H1 (cell line): ENCODE results near the gene APP.

Experiments
- EP300 ChIP-seq, 2 experiments: IDR thresholded peaks; 1 replicate in 1 of 2; 2 replicates in 1 of 2; pipeline ENCODE4 v1.6.1; 2011 to 2012; ENCODE audit warnings: low read depth in 2 of 2, low read length in 2 of 2, mild to moderate bottlenecking in 2 of 2, borderline replicate concordance in 1 of 2, inconsistent platforms in 1 of 2, moderate library complexity in 1 of 2
- NRF1 ChIP-seq: IDR thresholded peaks from 2 replicates; pipeline ENCODE4 v1.6.1; 2011; ENCODE audit warnings: mild to moderate bottlenecking, low read depth, low read length, improper control_type of control experiment
- POLR2A ChIP-seq, 2 experiments: IDR thresholded peaks; 1 replicate in 1 of 2; 2 replicates in 1 of 2; pipeline ENCODE4 v1.6.1; 2011; ENCODE audit warnings: low read depth in 2 of 2, low read length in 2 of 2, mild to moderate bottlenecking in 2 of 2; ENCODE audit errors: control extremely low read depth in 1 of 2
- RXRA ChIP-seq: IDR thresholded peaks from 2 replicates; pipeline ENCODE4 v1.6.1; 2011; ENCODE audit warnings: low read depth, mild to moderate bottlenecking, low read length, moderate library complexity; ENCODE audit not compliant: insufficient read depth
- SIN3A ChIP-seq, 2 experiments: IDR thresholded peaks in 1 of 2; conservative IDR thresholded peaks in 1 of 2; 2 replicates each; pipeline ENCODE4 v1.6.1; 2011 to 2012; ENCODE audit warnings: low read length in 2 of 2, improper control_type of control experiment in 1 of 2, low read depth in 1 of 2, mild to moderate bottlenecking in 1 of 2
- SP1 ChIP-seq: IDR thresholded peaks from 2 replicates; pipeline ENCODE4 v1.6.1; 2011; ENCODE audit warnings: low read depth, low read length
- TF ChIP-seq, protein P1 (sequence below): IDR thresholded peaks from 2 replicates; pipeline ENCODE4 v1.6.1; 2011; ENCODE audit warnings: low read length, improper control_type of control experiment

DNA sequence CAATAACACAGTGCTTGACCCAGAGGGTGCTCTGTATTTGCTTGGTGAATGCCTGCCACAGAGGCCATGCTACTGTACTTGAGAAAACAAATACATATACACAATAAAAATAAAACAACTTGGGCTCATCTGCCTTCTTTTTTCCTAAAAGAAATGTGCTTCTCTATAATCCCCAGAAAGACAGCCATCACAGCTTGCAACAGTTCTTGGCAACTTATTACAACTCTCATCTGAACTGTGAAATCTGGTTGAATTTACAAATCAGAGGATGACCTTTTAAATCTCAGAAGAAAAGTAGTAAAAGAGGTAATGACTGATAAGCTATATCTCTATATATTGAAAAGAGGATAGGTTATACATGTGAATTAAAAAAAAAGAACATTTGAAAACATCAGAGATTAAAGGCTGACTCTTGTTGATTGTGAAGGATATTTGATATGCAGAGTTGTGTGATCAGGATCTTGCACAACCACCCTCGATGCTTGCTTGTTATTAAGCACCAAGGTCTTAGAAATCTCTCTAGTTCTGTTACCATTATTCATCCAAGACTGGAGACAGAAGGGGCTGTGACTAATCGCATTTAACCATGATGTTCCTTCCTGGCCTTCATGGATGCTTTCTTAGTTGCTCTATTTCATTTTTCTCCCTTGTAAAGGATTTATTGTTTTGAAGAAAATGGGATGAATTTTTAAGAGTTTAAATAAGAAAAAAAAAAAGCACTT is 213.4 kb downstream of the APP start:
- no peak for TF ChIP-seq SIN3A (conservative IDR thresholded peaks at IDR 0.05 in 1 of 2, IDR thresholded peaks at IDR 0.05 in 1 of 2; ENCODE audit: low read depth in 1 of 2, low read length in 2 of 2)
- TF ChIP-seq, protein P1, sequence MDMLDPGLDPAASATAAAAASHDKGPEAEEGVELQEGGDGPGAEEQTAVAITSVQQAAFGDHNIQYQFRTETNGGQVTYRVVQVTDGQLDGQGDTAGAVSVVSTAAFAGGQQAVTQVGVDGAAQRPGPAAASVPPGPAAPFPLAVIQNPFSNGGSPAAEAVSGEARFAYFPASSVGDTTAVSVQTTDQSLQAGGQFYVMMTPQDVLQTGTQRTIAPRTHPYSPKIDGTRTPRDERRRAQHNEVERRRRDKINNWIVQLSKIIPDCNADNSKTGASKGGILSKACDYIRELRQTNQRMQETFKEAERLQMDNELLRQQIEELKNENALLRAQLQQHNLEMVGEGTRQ = no peak
- TF ChIP-seq RXRA = no peak
- no peak for TF ChIP-seq POLR2A (IDR thresholded peaks at IDR 0.05; ENCODE audit: control extremely low read depth in 1 of 2, low read depth in 2 of 2, low read length in 2 of 2)
- TF ChIP-seq EP300 (IDR thresholded peaks at IDR 0.05; ENCODE audit: borderline replicate concordance in 1 of 2, low read depth in 2 of 2, low read length in 2 of 2) = no peak
- no peak for TF ChIP-seq SP1
- TF ChIP-seq NRF1 = no peak
